Stimulated activated CD8-positive, alpha-beta memory T cell treated with anti-CD3 and anti-CD28 coated beads, Interleukin-12 subunit alpha, Interleukin-12 subunit beta, amount 100 ng/mL, for 24 hours (primary cell): Measurements from ENCODE around the gene HOGA1.
"Not testable (repeated sequence)": the region's sequence is repeated elsewhere in the genome, so short reads cannot be mapped to it uniquely, and the experiment has no call there.

ENCODE experiments used
- DNase-seq: peaks from one replicate; pipeline ENCODE4 v3.0.0-alpha.2; 2020; ENCODE audit errors: extremely low read depth

The HOGA1 gene

GRCh38 chr10:97608991-97609561 lies 24.9 kb downstream of the HOGA1 start:
- no peak for DNase-seq

- no peak for DNase-seq
Observed at GRCh38 chr10:97611473-97611872, 27.3 kb downstream of the HOGA1 start.

DNA sequence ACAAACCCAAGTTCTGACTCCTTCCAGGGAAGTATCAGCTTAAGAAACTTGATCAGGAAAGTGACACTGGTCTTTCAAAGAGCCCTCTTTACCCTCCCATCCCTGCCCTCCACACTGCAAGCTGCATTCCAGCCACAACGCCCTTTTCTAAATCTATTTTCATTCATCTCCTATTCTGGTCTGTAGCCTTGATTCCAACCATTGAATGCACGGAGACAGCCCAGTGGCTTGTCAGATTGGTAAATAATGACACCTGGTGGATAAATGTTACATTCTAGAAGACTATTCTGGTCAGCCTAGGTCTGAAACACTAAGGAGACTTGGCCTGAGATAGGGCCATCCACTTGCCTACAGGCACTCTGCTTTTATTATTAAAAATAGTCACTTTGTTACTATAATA lies 28.2 kb downstream of the HOGA1 start:
- no peak for DNase-seq

- no peak for DNase-seq
Observed at GRCh38 chr10:97618285-97618684, 34.1 kb downstream of the HOGA1 start.

DNA sequence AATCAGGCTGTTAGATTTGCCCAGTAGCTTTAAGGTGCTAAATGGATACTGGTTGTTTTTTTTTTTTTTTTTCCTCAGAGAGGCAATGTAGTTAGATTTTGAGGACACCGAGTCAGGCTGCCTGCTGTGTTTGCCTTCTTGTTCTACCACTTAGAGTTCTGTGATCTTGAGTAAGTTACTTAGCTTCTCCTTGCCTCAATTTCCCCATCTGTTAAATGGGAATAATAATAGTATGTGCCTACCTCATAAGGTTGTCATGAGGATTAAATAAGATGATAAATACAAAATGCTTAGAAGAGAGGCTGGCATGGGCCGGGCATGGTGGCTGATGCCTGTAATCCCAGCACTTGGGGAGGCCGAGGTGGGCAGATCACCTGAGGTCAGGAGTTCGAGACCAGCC lies 34.5 kb downstream of the HOGA1 start:
- DNase-seq, result no peak

- DNase-seq, result no peak
Observed at GRCh38 chr10:97623277-97623676, 39.1 kb downstream of the HOGA1 start.

DNA sequence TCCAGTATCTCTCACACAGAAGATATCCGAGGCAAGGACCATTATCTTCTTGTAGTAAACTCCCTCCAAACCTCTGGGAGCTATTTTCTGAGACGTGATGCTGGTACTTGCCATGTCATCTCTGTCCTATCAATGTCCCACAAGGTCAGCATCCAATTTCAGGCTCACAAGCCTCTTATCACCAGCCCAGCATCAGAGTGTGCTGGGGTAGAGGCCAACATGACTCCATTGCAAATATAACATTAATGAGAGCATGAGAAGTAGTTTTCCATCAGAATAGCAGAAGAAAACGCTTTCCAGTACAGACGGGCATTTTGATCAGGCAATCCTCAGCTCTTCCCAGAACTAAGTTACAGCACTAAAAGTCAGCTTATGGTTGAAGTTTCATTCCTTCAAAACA lies 43.5 kb downstream of the HOGA1 start:
- no peak for DNase-seq

- no peak for DNase-seq
Observed at GRCh38 chr10:97628228-97628627, 44.0 kb downstream of the HOGA1 start.

DNA sequence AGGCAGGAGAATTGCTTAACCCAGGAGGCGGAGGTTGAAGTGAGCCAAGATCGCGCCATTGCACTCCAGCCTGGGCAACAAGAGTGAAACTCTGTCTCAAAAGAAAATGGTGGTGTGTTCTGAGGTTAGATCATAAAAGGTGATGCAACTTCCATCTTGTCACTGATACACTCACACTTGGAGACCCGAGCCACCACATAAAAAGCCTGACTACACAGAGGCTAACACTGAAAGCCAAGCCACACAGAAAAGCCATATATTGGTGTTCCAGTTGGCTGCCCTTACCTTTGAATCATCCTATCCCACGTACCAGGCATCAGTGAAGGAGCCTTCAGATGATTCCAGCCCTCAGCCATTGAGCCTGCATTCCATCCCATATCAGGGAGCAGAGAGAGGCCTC lies 45.1 kb downstream of the HOGA1 start:
- DNase-seq, result no peak

DNA sequence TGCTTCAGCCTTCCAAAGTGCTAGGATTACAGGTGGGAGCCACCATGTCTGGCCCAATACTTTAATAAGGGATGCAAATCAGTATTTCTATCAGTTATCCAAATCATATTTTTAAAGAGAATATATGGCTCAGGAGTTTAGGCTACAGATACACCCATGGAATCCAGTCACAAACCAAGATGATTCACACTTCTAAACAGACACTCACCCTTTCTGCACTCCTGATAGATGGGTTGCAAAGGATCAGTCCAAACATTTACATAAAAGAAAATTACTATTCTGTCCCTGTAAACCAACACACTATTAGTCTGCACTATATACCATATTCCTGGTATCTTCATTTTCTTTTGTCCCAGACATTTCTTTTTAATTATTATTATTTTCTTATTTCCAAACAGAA lies 46.9 kb downstream of the HOGA1 start:
- DNase-seq, result no peak

DNA sequence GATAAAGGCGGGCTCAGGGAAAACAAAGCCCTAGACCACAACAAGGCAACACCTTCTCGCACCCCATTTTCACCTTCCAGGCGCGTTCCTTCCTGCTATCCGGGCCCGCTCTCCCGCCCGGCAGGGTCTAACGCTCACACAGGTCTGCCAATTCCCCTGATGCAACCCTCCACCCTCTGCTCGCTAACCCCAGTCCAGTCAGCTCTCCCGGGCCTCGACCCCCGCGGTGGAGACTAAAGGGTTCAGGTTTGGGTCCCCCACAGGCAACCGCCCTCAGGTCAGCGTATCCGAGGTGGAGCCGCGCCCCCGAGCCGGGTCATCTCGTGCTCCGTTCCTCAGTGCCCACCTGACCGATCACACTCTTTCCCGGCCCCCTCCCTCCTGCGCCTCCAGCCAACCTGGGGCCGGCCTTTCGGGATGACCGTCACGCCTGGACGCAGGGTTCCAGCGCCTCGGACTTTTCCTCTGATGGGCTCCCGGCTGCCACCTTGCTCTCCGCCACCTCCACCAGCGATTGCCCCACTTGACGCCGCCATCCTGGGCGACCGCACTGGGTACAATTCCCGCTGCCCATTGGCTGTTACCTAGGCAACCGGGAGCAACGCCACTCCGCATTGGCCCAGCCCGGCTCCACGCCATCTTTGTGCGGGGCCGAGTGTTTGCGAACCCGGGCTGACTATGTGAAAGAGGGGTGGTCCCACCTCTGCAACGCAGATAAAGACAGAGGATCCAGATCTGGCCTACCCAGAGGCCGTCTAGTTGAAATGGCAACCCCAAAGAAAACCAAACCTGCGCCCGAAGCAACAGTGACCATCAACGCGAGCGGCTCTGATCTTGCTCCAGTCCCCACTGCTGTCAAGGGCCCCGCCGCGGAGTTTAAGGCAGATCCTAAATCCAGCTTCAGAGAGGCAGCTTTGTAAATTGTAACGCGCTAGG lies 49.0 kb downstream of the HOGA1 start, which contains the start of gene MORN4:
Gene MORN4 (minus strand): TSS at position 552 of the 936 bp plus-strand sequence. CDS start 13,847 bp downstream, outside the sequence.
- peak; percentile 79 for DNase-seq

DNA sequence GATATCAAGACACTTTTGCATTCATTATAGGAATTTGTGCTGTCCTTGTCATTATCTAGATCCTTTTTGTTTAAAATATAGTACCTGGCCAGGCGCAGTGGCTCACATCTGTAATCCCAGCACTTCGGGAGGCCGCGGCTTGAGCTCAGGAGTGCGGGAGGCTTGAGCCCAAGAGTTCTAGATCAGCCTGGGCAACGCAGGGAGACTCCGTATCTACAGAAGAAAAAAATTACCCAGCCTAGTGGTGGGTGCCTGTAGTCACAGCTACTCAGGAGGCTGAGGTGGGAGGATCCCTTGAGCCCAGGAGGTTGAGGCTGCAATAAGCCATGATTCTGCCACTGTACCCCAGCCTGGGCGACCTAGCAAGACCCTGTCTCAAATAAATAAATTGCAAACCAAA lies 49.7 kb downstream of the HOGA1 start:
- DNase-seq, result no peak

GRCh38 chr10:97635577-97635976 lies 51.4 kb downstream of the HOGA1 start:
- DNase-seq, result no peak

DNA sequence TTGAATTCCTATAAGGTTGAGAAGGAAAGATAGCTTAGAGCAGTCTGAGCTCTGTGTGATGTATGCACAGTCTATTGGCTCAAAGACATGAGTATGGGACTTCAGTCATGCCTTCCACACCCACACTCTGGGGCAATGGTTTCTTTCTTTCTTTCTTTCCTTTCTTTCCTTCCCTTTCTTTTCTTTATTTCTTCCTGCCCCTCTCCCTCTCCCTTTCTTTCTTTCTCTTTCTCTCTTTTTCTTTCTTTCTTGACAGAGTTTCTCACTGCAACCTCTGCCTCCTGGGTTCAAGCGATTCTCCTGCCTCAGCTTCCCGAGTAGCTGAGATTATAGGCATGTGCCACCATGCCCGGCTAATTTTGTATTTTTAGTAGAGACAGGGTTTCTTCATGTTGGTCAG lies 54.9 kb downstream of the HOGA1 start:
- not testable (repeated sequence) for DNase-seq

DNA sequence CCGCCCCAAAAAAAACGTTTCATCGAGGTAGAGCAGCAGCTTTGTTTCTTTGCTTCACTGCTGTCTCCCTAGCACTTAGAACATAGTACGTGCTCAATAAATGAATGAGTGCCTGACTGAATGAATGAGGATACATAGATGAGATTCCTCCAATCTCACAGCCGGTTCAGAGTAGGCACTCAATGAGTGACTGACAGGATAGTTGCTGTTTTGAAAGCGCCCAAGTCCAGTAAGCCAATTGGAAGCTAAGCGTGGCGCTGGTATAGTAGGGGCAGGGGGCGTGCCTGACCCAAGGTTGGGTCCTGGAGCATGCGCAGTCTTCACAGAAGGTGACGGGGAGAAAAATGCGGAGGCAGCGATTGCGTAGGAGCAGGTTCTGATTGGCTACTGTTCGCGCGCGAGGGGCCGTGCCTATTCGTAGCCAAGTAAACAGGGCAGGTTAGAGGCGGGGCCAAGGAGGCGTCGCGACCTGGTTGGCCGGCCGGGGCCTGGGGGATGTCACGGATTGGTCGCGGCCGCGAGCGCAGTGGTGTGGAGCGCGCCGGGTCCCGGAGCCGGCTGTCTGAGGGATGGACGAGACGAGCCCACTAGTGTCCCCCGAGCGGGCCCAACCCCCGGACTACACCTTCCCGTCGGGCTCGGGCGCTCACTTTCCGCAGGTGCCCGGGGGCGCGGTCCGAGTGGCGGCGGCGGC lies 56.1 kb downstream of the HOGA1 start, which contains the start of gene PI4K2A:
Gene PI4K2A (plus strand): TSS at position 498 of the 694 bp plus-strand sequence. CDS start 72 bp downstream, at position 570.
- DNase-seq, result peak; percentile 98

GRCh38 chr10:97640868-97641811 lies 57.0 kb downstream of the HOGA1 start:
- DNase-seq, result no peak

GRCh38 chr10:97642471-97643159 lies 58.4 kb downstream of the HOGA1 start:
- not testable (repeated sequence) for DNase-seq

- DNase-seq, result no peak
Observed at GRCh38 chr10:97643441-97643985, 59.3 kb downstream of the HOGA1 start.

DNA sequence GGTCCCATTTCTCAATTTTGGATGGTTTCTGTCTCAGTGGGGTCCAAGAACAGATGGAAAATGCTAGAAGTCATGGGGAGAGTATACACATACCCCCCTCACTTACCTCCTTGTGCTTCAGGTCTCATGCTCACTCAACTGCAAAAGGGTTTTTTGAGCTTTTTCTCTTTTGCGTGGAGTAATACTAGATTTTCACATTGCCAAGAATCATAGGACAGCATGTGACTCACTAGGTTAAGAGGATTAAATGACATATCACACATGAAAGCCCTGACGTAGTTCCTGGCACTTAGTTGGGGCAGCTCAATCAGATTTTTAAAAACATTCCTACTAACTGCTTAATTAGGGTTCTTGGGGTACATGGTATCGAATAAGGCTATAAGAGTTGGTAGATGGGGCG lies 60.7 kb downstream of the HOGA1 start:
- no peak for DNase-seq

DNA sequence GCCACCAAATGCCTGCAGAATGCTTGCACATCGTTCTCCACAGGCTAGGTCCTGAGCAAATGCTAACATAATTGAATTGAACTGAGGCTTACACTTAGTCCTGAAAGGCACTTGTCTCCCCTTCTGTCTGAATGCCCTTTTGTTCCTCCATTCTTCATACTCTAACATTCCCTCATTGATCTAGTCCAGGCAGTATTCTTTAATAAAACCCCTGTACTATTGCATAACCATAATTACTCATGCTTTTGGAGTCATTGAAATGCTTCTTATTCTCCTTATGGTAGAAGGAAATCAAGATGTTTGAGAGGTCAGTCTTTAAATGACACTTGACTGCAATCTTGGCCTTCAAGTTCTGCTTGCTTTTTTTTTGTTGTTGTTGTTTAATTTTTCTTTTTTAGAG lies 63.4 kb downstream of the HOGA1 start:
- no peak for DNase-seq
